Stimulated activated CD4-positive, alpha-beta T cell treated with anti-CD3 and anti-CD28 coated beads, TNF-alpha, amount 100 ng/mL, for 48 hours (primary cell): ENCODE results near the gene ZSCAN12.

Experiments used
- DNase-seq, 3 donors: peaks; one replicate each; pipeline ENCODE4 v3.0.0-alpha.2; 2020; ENCODE audit warnings: low read depth in 3 of 3

ZSCAN12 gene

DNA sequence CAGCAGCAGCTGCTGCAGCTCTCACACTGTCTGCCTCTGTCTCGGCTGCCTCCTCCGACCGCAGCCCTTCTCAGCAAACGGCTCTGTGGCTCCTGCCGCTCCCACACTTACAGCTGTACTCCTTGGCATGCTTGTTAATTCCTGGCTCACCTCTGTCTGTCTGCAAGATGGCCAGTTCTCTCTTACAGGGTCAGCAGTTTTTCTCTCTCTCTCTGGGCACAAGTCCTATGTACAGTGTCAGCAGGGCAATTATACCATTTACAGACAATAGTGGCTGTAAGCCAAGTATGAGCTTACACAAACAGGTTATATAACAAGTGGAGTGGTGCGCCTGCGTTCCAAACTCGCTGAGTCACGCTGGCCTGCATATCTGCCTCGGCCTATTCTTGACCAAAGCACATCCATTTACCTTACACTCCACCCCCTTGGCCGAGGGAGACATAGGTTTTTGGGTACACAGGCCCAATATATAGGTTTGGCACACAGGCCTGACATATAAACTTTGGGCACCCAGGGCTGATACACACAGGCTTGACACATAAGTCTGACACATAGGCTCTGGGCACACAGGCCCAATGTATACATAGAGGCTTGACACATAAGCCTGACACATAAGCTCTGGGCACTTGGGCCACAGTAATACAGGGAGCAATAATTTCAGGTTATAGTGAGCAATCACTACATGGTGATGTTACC is 45.4 kb downstream of the ZSCAN12 start:
- no peak for DNase-seq

DNA sequence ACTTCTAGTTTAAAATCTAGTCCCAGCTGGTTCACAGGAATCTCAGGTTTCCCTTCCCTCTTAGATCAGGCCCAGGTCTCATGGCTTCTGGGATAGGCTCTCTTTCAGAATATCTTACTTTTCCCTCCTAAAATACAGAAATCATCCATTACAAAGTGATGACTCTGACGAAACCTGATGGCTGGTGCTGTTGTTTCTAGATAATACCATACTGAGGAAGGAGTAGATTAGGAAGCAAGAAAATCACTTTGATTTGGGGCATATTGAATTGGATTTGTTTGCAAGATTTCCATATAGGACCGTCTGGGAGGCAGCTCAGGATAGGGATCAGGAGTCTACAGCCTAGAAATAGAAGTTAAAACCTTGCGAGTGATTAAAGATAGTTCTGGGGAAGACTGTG is 46.2 kb downstream of the ZSCAN12 start:
- no peak for DNase-seq

DNA sequence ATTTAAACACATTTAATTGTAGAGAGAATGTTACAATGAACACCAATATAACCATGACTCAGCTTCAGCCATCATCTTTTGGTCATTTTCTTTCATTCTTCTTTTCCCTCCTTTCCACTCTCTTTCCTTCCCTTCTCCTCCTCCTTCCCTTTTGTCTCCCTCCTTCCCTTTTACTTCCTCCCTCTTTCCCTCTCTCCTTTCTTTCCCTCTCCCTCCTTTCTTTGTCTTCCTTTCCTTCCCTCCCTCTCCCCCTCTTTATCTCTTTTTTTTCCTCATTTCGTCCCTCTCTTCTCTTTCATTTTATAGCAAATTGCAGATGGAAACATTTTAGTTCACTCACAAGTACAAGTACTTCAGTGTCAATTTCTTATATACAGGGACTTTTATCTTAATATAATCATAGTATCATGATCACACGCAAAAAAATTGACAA is 48.0 kb downstream of the ZSCAN12 start:
- DNase-seq = no peak

DNA sequence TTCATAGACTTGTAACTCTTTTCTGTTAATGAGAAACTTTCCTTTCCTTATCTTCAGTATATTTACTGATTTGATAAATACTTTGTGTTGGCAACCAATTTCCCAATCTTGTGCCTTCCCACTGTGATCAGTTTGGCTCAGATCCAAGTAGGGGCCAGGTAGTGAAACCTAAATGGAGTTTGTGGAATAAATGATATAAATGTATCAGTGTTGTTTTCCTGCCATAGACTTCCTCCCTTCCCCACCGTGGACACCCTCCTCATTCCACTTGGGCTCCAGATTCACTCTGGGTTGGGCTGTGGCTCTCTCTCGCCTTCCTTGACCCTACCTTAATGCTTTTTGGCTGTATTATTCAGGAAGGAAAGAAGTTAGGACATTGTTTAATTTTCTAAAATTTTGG is 48.5 kb downstream of the ZSCAN12 start:
- no peak for DNase-seq

DNA sequence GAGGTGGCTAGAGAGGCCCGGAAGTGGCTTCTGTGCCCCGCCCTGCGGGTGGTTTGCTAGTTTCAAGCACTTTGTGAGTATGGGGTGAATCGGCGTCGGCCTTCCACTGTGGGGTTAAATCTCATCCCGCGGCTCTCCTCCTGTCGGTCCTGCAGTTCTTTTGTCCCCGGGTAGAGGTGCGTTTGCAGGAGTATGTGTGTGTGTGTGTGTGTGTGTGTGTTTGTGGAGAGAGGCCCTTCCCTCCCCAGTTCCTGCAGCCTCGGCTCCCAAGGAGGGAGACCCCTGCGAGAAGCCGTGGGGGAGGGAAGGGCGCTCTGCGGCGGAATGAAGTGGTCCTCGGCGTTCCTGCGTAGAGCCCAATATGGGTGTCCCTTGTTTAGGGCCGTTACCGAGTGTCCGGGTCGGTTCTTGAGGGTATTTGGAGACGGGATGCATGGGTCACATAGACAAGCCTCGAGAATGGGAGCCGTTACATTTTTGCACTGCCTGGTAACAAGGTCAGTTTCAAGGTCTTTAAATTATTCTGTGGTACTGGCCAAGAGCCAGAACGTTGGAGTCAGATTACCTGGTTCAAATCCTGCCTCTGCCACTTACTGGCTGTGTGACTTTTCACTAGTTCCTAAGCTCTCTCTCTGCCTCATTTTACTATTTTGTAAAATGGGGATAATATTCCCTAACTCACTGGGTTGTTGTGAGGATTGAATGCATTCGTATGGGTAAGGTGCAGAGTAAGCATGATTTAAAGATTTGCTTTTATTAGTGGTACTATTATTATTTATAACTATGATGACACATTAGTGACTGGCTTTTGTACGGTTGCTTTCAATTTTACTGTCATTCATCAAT is 49.4 kb downstream of the ZSCAN12 start, which contains the start of gene ZKSCAN3:
ZKSCAN3 (plus strand) TSS at position 56 of the 846 bp plus-strand sequence. CDS start 9,640 bp downstream, outside the sequence.
- DNase-seq = peak; percentile 74 to 80 (median 77)

DNA sequence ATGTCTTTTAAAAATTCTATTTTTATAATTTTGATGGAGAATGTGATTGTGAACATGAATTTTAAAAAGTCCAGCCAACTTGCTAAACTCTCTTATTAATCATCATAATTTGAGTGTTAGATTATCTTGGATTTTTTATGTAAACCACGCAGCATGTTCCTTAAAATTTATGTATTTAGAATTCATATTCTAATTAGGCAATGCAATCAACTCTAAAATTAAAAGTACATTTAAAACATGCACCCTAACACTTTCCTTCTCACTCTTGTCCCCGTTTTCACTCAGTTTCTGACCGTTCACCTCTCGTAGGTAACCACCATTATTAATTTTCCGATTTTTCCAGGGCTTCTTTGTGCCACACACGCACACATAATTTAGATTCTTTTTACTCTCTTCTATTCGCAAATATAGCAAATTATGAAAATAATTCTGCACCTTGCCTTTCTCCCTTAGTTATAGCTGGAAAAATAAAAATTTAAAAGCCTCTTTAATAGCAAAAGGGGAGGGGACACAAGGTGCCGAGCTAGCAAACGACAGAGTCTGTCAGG is 50.1 kb downstream of the ZSCAN12 start:
- no peak for DNase-seq

DNA sequence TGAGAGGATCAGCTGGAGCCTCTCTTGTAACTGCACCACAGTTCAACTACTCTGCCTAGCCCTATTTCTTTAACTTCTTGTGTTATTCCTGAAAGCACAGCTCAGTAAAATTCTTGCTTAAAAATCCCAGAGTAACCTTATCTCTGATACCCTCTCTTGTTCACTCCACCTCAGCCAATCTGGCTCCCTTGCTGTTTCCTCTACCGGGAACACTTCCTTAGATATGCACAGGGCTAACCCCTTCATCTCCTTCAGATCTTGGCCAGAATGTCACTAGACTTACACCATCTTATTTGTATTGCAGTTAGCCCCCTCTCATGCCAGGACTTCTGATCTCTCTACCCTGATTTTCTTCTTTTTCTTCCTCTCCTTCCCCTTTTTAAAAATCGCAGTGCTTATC is 52.4 kb downstream of the ZSCAN12 start:
- no peak for DNase-seq

DNA sequence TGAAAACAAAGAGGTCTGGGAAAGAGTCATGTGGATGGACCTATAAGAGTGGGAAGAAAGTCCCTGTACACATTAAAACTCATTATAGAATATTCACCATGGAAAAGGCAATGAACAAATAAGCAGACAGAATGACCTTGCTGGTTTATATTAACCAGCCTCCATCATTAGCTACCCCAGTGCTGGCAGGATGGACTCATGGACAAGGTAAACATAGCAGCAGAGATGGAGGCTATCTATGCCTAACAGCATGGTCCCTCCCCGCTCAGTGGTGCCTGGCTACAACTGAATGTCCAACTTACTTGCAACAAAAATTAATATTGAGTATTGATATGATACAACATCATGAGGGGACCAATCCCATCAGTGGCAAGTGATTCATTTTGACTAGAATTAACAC is 54.3 kb downstream of the ZSCAN12 start:
- DNase-seq = no peak

DNA sequence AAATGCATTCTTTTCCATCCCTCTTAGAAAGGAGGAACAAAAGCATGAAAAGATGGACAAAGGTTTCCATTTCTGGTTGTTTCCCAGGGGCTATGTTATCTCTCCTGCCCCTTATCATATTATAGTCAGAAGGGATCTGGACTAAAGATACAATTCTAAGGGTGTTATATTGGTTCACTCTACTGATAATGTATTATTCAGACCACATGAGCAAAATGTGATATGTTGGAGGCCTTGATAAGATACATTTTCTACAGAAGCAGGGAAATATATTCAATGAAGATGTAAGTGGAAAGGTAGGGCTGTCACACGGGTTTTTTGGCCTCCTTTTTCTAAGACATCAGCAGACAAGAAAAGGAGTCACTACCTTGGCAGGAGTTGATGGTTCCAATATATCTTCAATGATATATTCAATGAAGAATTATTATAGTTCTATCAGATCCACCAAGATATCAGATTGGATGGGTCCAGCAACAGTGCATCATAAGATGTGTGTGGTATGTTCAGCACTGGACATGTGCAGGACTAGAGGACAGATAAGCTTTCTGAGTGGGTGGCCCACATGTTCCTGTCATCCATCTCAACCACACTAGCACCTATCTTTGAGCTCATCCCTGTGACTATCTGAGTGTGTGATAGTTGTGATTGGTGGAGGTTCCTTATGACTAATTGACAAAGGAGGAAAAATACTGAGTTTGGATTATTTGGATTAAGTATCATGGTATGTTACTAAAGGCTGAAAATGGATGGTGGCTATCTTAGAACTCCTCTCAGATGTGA is 55.5 kb downstream of the ZSCAN12 start:
- DNase-seq = no peak

DNA sequence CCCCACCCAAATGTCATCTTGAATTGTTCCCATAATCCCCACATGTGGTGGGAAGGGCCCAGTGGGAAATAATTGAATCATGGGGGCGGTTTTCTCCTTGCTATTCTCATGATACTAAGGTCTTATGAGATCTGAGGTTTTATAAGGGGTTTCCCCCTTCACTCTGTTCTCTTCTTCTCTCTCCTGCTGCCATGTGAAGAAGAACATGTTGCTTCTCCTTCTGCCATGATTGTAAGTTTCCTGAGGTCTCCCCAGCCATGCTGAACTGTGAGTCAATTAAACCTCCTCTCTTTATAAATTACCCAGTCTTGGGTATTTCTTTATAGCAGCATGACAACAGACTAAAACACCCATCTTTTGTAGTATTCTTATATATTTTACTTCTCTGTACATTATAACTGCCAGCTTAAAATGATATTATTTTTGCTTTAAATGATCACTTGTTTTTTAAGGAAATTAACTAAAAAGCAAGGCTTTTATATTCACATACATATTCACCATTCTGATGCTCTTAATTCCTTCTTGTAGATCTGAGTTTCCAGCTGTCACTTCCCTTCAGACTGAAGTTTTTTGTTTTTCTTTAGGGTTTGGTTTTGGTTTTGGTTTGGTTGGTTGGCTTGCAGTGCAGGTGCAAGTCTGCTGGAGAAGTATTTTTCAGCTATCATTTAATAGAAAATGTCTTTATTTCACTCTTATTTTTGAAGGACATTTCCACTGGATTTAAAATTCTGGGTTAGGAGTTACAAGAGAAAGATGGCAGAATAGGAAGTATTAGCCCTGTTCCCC is 59.0 kb downstream of the ZSCAN12 start:
- DNase-seq = no peak

DNA sequence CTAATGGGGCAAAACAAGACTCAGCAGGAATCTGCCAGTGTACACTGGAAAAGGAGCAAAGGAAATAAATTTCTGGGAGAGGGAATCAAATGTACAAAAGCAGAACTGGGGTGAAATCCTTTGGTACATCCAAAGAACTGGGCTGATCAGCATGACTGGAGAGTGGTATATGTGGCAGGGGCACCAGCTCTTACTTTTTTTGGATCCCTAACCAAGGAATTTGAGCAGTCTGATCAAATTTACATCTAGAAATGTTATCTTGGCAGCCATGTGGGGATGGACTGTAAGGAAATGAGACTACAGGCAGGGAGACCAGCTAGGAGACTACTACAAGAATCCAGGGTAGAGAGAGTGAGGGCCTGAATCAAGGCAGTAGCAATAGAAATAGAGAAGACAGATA is 62.4 kb downstream of the ZSCAN12 start:
- no peak for DNase-seq

DNA sequence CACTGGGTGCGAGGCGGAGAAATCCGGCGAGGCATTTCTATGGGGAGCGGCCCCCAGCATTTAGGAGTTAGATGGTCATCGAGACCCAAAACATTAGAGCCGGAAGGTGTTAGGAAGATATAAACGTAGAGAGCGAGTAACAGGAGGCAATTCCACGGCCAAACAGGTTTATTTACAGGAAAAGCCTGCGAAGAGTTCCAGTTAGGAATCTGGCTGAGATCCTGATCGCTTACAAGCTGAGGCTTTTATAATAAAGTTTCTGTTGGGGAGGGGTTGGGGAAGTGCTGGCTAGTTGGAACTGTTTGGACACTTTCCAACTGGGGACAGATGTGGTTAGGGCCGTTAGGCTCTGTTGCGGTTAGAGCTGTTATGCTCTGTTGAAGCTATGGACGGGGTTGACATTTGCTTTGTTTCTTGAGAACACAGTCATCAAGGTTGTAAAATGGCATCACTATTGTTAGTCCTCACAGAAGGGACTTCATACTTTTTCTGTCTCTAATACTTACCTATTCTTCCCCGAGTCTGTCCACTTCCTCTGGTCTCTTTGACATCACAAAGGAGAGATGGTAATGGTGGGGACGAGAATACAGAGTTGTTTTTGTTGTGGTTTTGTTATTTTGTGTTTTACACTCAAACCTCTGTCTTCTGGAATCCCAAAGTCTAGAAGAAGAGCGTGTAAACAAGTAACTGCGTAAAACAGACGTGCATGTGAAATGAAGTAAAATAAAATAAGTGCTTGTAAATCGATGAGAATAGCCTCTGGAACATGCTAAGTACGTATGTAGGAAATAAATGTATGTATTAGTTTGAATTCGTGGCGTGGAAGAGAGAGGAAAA is 63.0 kb downstream of the ZSCAN12 start:
- no peak for DNase-seq

DNA sequence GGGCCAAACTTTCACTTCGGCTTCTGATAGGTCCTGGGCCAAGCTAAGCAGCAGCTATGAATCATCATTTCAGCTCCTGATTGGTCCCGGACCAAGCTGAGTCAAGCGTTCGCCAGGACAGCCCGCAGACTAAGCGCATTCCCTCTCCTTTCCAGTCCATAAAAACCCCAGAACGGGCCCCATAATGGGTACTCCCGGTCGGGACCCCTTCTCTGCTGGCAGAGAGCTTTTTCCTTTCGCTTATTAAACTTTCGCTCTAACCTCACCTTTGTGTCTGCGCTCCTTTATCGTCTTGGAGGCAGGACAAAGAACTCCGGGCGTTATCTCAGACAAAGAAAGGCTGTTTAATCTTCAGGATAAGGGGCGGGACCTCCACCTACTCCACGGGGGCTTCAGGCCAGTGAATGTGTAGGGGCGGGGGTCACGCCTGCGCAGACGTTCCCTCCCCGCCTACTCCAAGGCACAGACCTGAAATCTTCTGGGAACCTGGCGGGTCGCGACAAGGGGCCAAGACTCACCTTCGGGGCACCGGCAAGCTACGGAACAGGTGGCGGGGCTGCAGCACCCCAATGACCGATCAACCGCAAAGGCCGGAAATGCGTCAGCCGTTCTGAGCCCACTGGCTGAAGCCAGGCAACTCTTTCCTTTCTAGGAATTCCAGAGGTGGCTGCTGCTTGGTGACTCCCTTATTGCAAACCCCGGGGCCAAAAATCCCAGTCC is 63.8 kb downstream of the ZSCAN12 start, which contains the start of gene ZSCAN31:
ZSCAN31 (minus strand) TSS at position 585 of the 720 bp plus-strand sequence. CDS start 6,465 bp downstream, outside the sequence.
- peak; percentile 55 to 75 (median 56) for DNase-seq

DNA sequence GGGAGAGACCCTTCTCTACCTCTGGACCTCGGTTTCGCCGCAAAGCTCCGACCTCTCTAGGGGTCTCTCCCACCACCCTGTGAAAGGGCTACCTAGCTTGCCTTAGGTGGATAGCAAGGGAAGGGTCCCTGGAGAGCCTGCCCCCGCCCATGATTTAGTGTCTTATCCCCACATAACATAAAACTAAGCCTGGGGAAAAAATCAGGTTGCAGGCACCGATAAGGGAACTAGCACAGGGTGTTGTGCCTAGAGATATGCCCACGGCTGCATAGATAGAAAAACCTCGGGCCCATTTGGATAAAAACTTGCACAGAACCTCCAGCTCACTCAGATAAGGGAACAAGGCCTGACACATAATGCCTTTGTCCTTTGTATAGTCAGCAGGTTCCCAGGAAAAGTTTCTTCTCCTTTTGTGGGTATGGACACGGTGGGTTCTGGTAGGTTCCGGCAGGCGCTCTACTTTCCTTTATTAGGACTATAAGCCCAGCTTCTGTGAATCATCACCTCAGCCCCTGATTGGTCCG is 64.4 kb downstream of the ZSCAN12 start:
- no peak for DNase-seq

DNA sequence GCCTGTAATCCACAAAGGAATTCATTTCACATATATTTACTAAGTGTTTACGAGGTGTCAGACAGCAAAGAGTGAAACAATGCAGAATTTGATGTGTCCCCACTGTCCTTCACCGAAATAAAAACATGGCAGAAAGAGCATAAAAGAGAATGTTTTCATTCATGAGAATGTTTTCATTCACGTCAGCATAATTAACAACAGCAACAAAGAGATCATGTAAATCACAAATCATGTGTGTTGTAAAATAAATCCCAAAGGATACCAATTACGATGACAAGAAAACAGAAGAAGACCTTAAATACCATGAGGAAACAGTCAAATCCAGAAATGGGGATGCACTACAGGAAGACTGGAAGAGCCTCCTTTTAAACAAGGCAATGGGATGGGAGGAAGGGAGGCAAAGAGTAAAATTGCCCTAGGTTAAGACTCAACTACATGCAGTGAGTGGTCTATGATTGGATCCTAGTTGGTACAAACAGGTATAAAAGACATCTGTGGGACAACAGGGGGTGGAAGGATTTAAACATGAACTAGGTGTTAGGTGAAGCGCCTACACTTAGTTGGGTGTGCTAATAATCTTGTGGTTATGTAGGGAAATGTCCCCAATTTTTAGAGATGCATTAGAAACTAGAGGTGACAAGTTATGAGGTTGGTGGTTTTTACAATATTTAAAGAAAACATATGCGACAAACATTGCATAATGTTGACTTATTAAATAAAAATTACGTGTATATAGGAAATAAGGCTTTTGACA is 65.1 kb downstream of the ZSCAN12 start:
- no peak for DNase-seq

DNA sequence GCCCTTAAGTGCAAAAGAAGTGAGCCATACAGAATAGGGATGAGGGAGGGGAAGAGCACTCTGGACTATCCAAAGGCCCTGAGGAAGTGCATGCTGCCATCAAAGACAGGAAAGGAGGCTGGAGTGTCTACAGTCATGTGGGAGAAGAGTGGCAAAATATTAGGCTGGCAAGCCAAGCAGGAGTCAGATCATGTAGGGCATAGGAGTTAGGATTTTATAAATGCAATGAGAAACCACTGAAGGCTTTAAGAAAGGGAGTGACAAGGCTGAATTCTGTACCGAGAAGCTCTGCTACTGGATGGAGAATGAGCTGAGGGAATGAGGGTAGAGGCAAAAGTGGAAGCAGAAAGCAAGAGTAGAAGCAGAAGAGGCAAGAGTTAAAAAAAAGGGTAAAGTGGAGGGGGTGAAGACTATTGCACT is 65.9 kb downstream of the ZSCAN12 start:
- no peak for DNase-seq

DNA sequence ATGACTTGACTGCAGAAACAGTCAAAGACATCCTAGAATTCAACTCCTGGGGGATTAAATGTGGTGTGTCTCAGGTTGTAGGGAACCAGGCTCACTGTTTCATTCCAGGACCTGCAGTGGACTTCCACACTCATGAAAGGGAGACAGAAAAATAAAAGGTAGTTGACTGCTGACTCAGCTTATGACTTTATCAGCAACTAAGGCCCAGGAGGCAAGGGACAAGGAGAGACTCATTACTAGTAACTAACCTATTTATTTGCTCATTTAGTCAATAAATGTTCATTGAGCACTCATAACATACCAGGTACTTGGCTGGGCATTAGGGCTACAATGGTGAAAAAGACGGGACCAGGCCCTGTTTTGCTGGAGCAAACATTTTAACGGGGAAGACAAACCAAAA is 66.5 kb downstream of the ZSCAN12 start:
- DNase-seq = no peak

DNA sequence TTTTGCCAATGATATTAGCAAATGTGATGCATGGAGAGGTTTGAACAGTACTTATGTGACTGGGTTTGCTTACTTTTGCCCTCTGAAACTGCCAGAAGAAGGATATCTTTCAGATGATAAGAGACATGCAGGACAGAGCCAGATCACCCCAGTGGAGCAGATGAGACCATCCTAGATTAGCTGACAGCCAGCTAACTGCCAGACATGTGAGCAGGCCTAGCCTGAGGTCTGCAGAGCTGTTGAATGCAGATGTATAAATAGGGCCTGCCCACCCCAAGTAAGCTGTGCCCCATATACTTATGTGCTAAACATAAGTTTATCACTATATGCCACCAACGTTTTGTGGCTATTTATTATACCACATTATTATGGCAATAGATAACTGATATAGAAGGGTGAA is 69.5 kb downstream of the ZSCAN12 start:
- no peak for DNase-seq
